ENCODE data around the gene WDR7.

WDR7 gene

GRCh38 chr18:57048859-57049258, 397.7 kb downstream of the WDR7 start:
- DNase-seq (ENCODE audit: extremely low spot score) = no peak
- TF ChIP-seq FOXK2 (IDR thresholded peaks at IDR 0.05) = no peak
- no peak for TF ChIP-seq ELF4 (IDR thresholded peaks at IDR 0.05)
- TF ChIP-seq ARNT (IDR thresholded peaks at IDR 0.05) = no peak
- no peak for TF ChIP-seq CTBP1 (IDR thresholded peaks at IDR 0.05; ENCODE audit: borderline replicate concordance)
- TF ChIP-seq TARDBP (IDR thresholded peaks at IDR 0.05) = no peak
- no peak for TF ChIP-seq ZNF384 (IDR thresholded peaks at IDR 0.05)
- no peak for TF ChIP-seq L3MBTL2 (conservative IDR thresholded peaks at IDR 0.05)
- CTCF ChIA-PET = no interaction called here
- POLR2A ChIA-PET = no interaction called here

DNA sequence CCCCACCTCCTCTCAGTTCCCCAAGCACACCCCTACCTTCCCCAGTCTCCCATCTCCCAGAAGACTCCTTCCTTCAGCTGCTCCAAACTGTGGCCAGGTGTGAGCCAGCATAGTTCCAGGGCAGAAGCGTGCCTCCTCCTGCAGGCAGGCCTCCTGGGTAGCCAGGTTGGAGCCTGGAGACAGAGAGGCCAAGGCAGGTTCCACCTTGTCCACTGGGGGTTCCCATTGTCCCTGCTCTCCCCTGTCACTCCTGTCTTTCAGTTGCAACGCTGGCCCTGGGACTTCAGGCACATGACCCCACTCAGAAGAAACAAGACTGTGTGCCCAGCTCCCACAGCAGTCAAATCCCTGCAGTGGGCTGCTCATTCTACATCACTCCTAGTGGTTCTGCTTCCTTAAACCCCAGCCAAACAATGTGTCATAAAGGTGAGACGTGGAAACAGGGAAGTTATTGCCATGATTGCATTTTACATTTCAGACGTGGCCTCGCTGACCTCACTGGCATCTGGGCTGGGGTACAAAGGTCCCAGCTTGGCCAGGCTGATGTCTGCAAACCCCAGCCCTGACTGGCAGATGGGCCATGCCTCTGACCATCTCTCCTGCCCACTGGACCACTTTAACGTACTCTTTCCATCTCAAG, 399.3 kb downstream of the WDR7 start:
- CTCF ChIA-PET = interaction anchor here (0.6 kb wide), 1 partner anchor 22 kb away, joined by 3 read pairs; no protein-coding TSS in a partner anchor
- POLR2A ChIA-PET = no interaction called here
- DNase-seq (ENCODE audit: extremely low spot score) = no peak
- no peak for TF ChIP-seq FOXA1 (IDR thresholded peaks at IDR 0.05)
- no peak for TF ChIP-seq SUZ12 (IDR thresholded peaks at IDR 0.05)
- TF ChIP-seq ARNT (IDR thresholded peaks at IDR 0.05) = no peak
- no peak for TF ChIP-seq TARDBP (IDR thresholded peaks at IDR 0.05)
- no peak for TF ChIP-seq PKNOX1 (IDR thresholded peaks at IDR 0.05)
- no peak for TF ChIP-seq SP1 (IDR thresholded peaks at IDR 0.05)
- no peak for TF ChIP-seq NFRKB (IDR thresholded peaks at IDR 0.05)
- TF ChIP-seq ELF4 (IDR thresholded peaks at IDR 0.05) = no peak
- TF ChIP-seq ZNF384 (IDR thresholded peaks at IDR 0.05) = no peak
- TF ChIP-seq CTBP1 (IDR thresholded peaks at IDR 0.05; ENCODE audit: borderline replicate concordance) = no peak
- TF ChIP-seq FOXK2 (IDR thresholded peaks at IDR 0.05) = no peak
- no peak for TF ChIP-seq LEF1 (IDR thresholded peaks at IDR 0.05; ENCODE audit: borderline replicate concordance)
- TF ChIP-seq BHLHE40 (IDR thresholded peaks at IDR 0.05; ENCODE audit: borderline replicate concordance) = no peak
- TF ChIP-seq FOXM1 (IDR thresholded peaks at IDR 0.05; ENCODE audit: borderline replicate concordance) = no peak
- no peak for TF ChIP-seq L3MBTL2 (conservative IDR thresholded peaks at IDR 0.05)
- no peak for TF ChIP-seq HDGF (IDR thresholded peaks at IDR 0.05; ENCODE audit: borderline replicate concordance)

- no peak for DNase-seq (ENCODE audit: extremely low spot score)
- TF ChIP-seq HDGF (IDR thresholded peaks at IDR 0.05; ENCODE audit: borderline replicate concordance) = no peak
- no peak for TF ChIP-seq BHLHE40 (IDR thresholded peaks at IDR 0.05; ENCODE audit: borderline replicate concordance)
- TF ChIP-seq L3MBTL2 (conservative IDR thresholded peaks at IDR 0.05) = no peak
- no peak for TF ChIP-seq LEF1 (IDR thresholded peaks at IDR 0.05; ENCODE audit: borderline replicate concordance)
- no peak for TF ChIP-seq FOXK2 (IDR thresholded peaks at IDR 0.05)
- TF ChIP-seq SP1 (IDR thresholded peaks at IDR 0.05) = no peak
- TF ChIP-seq CTBP1 (IDR thresholded peaks at IDR 0.05; ENCODE audit: borderline replicate concordance) = no peak
- TF ChIP-seq FOXA1 (IDR thresholded peaks at IDR 0.05) = no peak
- TF ChIP-seq NFRKB (IDR thresholded peaks at IDR 0.05) = no peak
- POLR2A ChIA-PET = no interaction called here
- CTCF ChIA-PET = interaction anchor here (0.6 kb wide), 1 partner anchor 23 kb away, joined by 3 read pairs; no protein-coding TSS in a partner anchor
Observed at GRCh38 chr18:57051021-57051656, 400.0 kb downstream of the WDR7 start.

DNA sequence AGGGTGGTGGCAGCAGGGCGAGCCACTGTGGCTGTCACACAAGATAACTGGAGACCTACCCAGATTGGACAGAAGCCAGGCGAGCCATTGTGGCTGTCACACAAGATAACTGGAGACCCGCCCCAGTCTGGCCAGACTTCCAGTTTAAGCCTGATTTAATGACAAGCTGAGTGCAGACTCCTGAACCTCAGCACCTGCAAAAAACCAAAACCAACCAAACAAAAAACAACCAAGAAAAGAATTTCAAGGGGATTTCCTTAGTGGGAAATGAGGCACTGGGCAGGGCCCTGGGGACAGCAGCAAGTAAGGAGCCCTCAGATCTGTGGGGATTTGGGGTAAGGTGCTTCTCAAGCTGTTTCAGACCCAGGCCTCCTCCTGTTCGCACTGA, 400.5 kb downstream of the WDR7 start:
- TF ChIP-seq BHLHE40 (IDR thresholded peaks at IDR 0.05; ENCODE audit: borderline replicate concordance) = no peak
- no peak for TF ChIP-seq SUZ12 (IDR thresholded peaks at IDR 0.05)
- TF ChIP-seq LEF1 (IDR thresholded peaks at IDR 0.05; ENCODE audit: borderline replicate concordance) = no peak
- no peak for TF ChIP-seq SP1 (IDR thresholded peaks at IDR 0.05)
- TF ChIP-seq PKNOX1 (IDR thresholded peaks at IDR 0.05) = no peak
- no peak for TF ChIP-seq FOXM1 (IDR thresholded peaks at IDR 0.05; ENCODE audit: borderline replicate concordance)
- TF ChIP-seq NFRKB (IDR thresholded peaks at IDR 0.05) = no peak
- POLR2A ChIA-PET = no interaction called here
- CTCF ChIA-PET = no interaction called here
- DNase-seq (ENCODE audit: extremely low spot score) = no peak

GRCh38 chr18:57052173-57052572, 401.0 kb downstream of the WDR7 start:
- ChIA-PET CTCF (no interaction called here), POLR2A (no interaction called here)
- TF ChIP-seq FOXM1 (IDR thresholded peaks at IDR 0.05; ENCODE audit: borderline replicate concordance) = no peak
- DNase-seq (ENCODE audit: extremely low spot score) = no peak

DNA sequence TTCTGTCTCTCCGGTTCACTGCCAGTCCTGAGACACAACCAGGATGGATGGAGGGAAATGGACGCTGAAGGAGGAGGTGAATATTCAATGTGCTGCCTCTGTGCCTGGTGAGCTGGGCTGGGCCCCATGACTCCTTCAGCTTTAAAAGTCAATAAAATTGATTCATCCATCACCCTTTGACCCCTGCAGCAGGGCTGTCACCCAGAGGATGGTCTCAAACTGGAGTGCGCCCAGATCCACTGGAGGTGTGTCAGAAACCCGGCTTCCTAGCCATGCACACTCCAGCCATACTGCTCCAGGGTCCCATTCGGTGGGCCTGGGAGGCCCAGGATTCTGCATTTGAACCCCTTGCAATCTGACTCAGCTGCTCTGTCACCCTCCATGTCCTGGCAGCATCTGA, 401.6 kb downstream of the WDR7 start:
- CTCF ChIA-PET = no interaction called here
- POLR2A ChIA-PET = no interaction called here
- no peak for DNase-seq (ENCODE audit: extremely low spot score)
- no peak for TF ChIP-seq SUZ12 (IDR thresholded peaks at IDR 0.05)
- no peak for TF ChIP-seq ARNT (IDR thresholded peaks at IDR 0.05)
- no peak for TF ChIP-seq FOXM1 (IDR thresholded peaks at IDR 0.05; ENCODE audit: borderline replicate concordance)
- no peak for TF ChIP-seq CTBP1 (IDR thresholded peaks at IDR 0.05; ENCODE audit: borderline replicate concordance)
- TF ChIP-seq TARDBP (IDR thresholded peaks at IDR 0.05) = no peak
- no peak for TF ChIP-seq FOXK2 (IDR thresholded peaks at IDR 0.05)
- TF ChIP-seq BHLHE40 (IDR thresholded peaks at IDR 0.05; ENCODE audit: borderline replicate concordance) = no peak
- TF ChIP-seq HDGF (IDR thresholded peaks at IDR 0.05; ENCODE audit: borderline replicate concordance) = no peak
- no peak for TF ChIP-seq NFRKB (IDR thresholded peaks at IDR 0.05)
- no peak for TF ChIP-seq SP1 (IDR thresholded peaks at IDR 0.05)
- no peak for TF ChIP-seq ELF4 (IDR thresholded peaks at IDR 0.05)
- TF ChIP-seq PKNOX1 (IDR thresholded peaks at IDR 0.05) = no peak
- no peak for TF ChIP-seq ZNF384 (IDR thresholded peaks at IDR 0.05)
- TF ChIP-seq L3MBTL2 (conservative IDR thresholded peaks at IDR 0.05) = no peak
- no peak for TF ChIP-seq LEF1 (IDR thresholded peaks at IDR 0.05; ENCODE audit: borderline replicate concordance)
- TF ChIP-seq FOXA1 (IDR thresholded peaks at IDR 0.05) = no peak
